ENCODE measurements around the gene MICA.

Gene MICA

GRCh38 chr6:31399589-31400466, 3.6 kb upstream of the MICA start (continued):
- TF ChIP-seq, protein P1, sequence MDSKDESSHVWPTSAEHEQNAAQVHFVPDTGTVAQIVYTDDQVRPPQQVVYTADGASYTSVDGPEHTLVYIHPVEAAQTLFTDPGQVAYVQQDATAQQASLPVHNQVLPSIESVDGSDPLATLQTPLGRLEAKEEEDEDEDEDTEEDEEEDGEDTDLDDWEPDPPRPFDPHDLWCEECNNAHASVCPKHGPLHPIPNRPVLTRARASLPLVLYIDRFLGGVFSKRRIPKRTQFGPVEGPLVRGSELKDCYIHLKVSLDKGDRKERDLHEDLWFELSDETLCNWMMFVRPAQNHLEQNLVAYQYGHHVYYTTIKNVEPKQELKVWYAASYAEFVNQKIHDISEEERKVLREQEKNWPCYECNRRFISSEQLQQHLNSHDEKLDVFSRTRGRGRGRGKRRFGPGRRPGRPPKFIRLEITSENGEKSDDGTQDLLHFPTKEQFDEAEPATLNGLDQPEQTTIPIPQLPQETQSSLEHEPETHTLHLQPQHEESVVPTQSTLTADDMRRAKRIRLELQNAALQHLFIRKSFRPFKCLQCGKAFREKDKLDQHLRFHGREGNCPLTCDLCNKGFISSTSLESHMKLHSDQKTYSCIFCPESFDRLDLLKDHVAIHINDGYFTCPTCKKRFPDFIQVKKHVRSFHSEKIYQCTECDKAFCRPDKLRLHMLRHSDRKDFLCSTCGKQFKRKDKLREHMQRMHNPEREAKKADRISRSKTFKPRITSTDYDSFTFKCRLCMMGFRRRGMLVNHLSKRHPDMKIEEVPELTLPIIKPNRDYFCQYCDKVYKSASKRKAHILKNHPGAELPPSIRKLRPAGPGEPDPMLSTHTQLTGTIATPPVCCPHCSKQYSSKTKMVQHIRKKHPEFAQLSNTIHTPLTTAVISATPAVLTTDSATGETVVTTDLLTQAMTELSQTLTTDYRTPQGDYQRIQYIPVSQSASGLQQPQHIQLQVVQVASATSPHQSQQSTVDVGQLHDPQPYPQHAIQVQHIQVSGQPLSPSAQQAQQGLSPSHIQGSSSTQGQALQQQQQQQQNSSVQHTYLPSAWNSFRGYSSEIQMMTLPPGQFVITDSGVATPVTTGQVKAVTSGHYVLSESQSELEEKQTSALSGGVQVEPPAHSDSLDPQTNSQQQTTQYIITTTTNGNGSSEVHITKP (tag by site-specific recombination; IDR thresholded peaks at IDR 0.05) = peak; percentile 99
- TF ChIP-seq ZNF2 (tag by site-specific recombination; IDR thresholded peaks at IDR 0.05) (peak; percentile 95), ZBTB44 (tag by site-specific recombination; IDR thresholded peaks at IDR 0.05) (0 out of 2 replicates have a peak, but pooled peaks have one; percentile 5), ZNF555 (tag by site-specific recombination; conservative IDR thresholded peaks at IDR 0.05) (no peak), ZNF335 (tag by site-specific recombination; conservative IDR thresholded peaks at IDR 0.05) (peak; percentile 47), ZBTB10 (tag by site-specific recombination; IDR thresholded peaks at IDR 0.05) (peak; percentile 68), MZF1 (tag by site-specific recombination; IDR thresholded peaks at IDR 0.05; ENCODE audit: borderline replicate concordance) (peak; percentile 66; the same call in 1 of the 2 replicates), ZNF558 (tag by site-specific recombination; IDR thresholded peaks at IDR 0.05) (0 out of 2 replicates have a peak, but pooled peaks have one; percentile 16), REPIN1 (tag by site-specific recombination; IDR thresholded peaks at IDR 0.05; ENCODE audit: low read depth) (no peak), MEIS1 (CRISPR knock-in tag; IDR thresholded peaks at IDR 0.05; ENCODE audit: borderline replicate concordance) (no peak), KLF10 (tag by site-specific recombination; IDR thresholded peaks at IDR 0.05) (peak; percentile 45; the same call in 1 of the 2 replicates), BCL11B (tag by site-specific recombination; IDR thresholded peaks at IDR 0.05; ENCODE audit: low read depth) (peak; percentile 55; the same call in 1 of the 2 replicates), ZBTB49 (tag by site-specific recombination; IDR thresholded peaks at IDR 0.05; ENCODE audit: low read depth) (no peak), ZIC2 (tag by site-specific recombination; IDR thresholded peaks at IDR 0.05) (peak; percentile 69), ZNF610 (tag by site-specific recombination; IDR thresholded peaks at IDR 0.05; ENCODE audit: borderline replicate concordance) (peak; percentile 76; the same call in 1 of the 2 replicates)
